ENCODE data around the gene TBL3. TPM values are rescaled to one million over a fixed set of nuclear protein-coding genes. Genes with fewer than 3 reads are reported as not detected.

The TBL3 gene
- total and polyA plus RNA-seq, 9 of the 15 experiments (the other 6 are each of a cell fraction or from before 2014, with no cell fraction given) = 0.97 to 117 (median 24.5) TPM

DNA sequence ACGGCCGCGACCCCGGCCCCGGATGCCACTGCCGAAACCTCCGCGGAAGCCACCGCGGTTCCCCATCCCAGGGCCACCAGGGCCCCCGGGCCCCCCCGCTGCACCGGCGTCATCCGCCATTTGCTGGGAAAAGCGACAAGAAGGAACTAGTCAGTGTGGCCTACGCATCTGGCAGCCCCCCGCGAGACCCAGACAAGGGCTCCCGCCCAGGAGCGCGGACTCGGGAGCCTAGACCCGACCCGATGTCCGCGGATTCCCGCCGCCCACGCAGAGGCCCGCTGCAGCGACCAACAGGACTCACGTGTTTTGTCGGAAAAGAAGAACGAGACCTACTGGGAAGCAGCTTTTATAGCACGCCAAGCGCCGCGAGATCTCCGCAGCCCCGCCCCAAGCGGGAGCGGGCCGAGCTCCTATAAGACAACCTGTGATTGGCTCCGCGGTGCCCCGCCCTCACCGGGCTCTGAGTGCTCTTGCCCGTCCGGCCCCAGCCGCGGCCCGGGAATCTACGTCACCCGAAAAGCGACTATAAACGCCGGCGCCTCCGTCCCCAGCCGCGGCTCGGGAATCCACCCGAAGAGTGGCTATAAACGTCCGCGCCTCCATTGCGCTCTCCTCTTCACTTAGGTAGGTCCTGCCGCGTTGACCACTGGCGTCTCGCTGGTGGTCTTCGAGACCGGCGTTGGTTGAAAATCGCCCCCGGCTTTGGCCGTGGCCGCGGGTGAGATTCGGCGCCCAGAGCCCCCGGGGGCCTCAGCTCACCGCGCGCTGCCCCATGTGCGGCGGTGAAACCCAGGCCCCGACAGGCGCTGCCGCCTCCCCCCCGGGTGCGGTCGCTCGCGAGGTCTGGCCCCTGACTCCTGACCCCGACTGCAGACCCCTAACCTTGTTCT is 7.1 kb upstream of the TBL3 start, which contains the start of gene RPS2 (continued):
- TF ChIP-seq CHCHD3 (CRISPR knock-in tag; IDR thresholded peaks at IDR 0.05) = 0 out of 2 replicates have a peak, but pooled peaks have one; percentile 7
- no peak for TF ChIP-seq ZNF12 (CRISPR knock-in tag; IDR thresholded peaks at IDR 0.05)
- no peak for TF ChIP-seq ZNF766 (CRISPR knock-in tag; conservative IDR thresholded peaks at IDR 0.05)
- TF ChIP-seq, protein P1, sequence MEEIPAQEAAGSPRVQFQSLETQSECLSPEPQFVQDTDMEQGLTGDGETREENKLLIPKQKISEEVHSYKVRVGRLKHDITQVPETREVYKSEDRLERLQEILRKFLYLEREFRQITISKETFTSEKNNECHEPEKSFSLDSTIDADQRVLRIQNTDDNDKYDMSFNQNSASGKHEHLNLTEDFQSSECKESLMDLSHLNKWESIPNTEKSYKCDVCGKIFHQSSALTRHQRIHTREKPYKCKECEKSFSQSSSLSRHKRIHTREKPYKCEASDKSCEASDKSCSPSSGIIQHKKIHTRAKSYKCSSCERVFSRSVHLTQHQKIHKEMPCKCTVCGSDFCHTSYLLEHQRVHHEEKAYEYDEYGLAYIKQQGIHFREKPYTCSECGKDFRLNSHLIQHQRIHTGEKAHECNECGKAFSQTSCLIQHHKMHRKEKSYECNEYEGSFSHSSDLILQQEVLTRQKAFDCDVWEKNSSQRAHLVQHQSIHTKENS (CRISPR knock-in tag; IDR thresholded peaks at IDR 0.05) = peak; percentile 47; the same call in 1 of the 2 replicates
- TF ChIP-seq ZNF239 (CRISPR knock-in tag; IDR thresholded peaks at IDR 0.05) = 0 out of 2 replicates have a peak, but pooled peaks have one; percentile 39
- peak; percentile 99 for TF ChIP-seq TAF7 (tag; IDR thresholded peaks at IDR 0.05)
- no peak for TF ChIP-seq ZNF644 (tag; IDR thresholded peaks at IDR 0.05; ENCODE audit: low read depth)
- TF ChIP-seq GATA2 (CRISPR knock-in tag; IDR thresholded peaks at IDR 0.05) = no peak
- TF ChIP-seq ARHGAP35 (IDR thresholded peaks at IDR 0.05; ENCODE audit: partially characterized antibody) = peak; percentile 87
- TF ChIP-seq CC2D1A (IDR thresholded peaks at IDR 0.05) = no peak
- no peak for TF ChIP-seq MBD1 (CRISPR knock-in tag; IDR thresholded peaks at IDR 0.05)
- no peak for TF ChIP-seq TCF7L2 (IDR thresholded peaks at IDR 0.05; ENCODE audit: low read depth, low read length)
- TF ChIP-seq ZNF561 (CRISPR knock-in tag; conservative IDR thresholded peaks at IDR 0.05) = no peak; the same call in 1 of the 2 replicates
- TF ChIP-seq PREB (CRISPR knock-in tag; IDR thresholded peaks at IDR 0.05) = peak; percentile 83; the same call in 1 of the 2 replicates
- TF ChIP-seq ETV5 (CRISPR knock-in tag; IDR thresholded peaks at IDR 0.05; ENCODE audit: low read depth) = peak; percentile 67; the same call in 1 of the 2 replicates
- TF ChIP-seq ZNF431 (CRISPR knock-in tag; IDR thresholded peaks at IDR 0.05) = peak; percentile 56
- TF ChIP-seq GATAD2A (IDR thresholded peaks at IDR 0.05) = peak; percentile 46; the same call in 1 of the 2 replicates
- TF ChIP-seq CCNT2 (IDR thresholded peaks at IDR 0.05; ENCODE audit: borderline replicate concordance, extremely low read depth, insufficient read length, low read depth, low read length) = peak; percentile 52
- TF ChIP-seq ETV1 (tag; conservative IDR thresholded peaks at IDR 0.05; ENCODE audit: low read depth) = peak; percentile 25; the same call in 1 of the 2 replicates
- 0 out of 2 replicates have a peak, but pooled peaks have one; percentile 5 for TF ChIP-seq TCF3 (CRISPR knock-in tag; IDR thresholded peaks at IDR 0.05)
- TF ChIP-seq E2F3 (CRISPR knock-in tag; IDR thresholded peaks at IDR 0.05) = 0 out of 2 replicates have a peak, but pooled peaks have one; percentile 17
- peak; percentile 96 for TF ChIP-seq ZFX (CRISPR knock-in tag; IDR thresholded peaks at IDR 0.05)
